ENCODE measurements around the gene CYYR1. TPM values are rescaled to one million over a fixed set of nuclear protein-coding genes. Genes with fewer than 3 reads are reported as not detected.

The CYYR1 gene
- total RNA-seq, 1 experiment from 2014 or later: 13.6 TPM

GRCh38 chr21:26447932-26448475 is 125.1 kb downstream of the CYYR1 start:
- H3K4me2 ChIP-seq (ENCODE audit: insufficient read depth, insufficient read length, low read length): no peak overlapping the region
- H3K36me3 Mint-ChIP-seq (ENCODE audit: insufficient read depth in 1 of 3, low read depth in 3 of 3): no peaks in the 10 kb centered on the region
- no peak overlapping the region for H4K5ac ChIP-seq (ENCODE audit: insufficient read length, low read depth, low read length)
- no peaks in the 10 kb centered on the region for H3K9me3 ChIP-seq (ENCODE audit: control insufficient read depth, low read depth, low read length)
- no peak overlapping the region for H2AFZ ChIP-seq (ENCODE audit: low read length)
- no peak overlapping the region for H2BK15ac ChIP-seq (ENCODE audit: low read depth, low read length)
- peaks cover 4% of the 10 kb centered on the region; the same call in 1 of the 2 replicates for H3K4me1 ChIP-seq (ENCODE audit: insufficient read depth, low read length)
- H3K27me3 ChIP-seq (ENCODE audit: insufficient read depth, low read length): no peaks in the 10 kb centered on the region
- no peaks in the 10 kb centered on the region for H3K9me3 Mint-ChIP-seq
- H3K79me1 ChIP-seq (ENCODE audit: insufficient read depth, low read depth, low read length, poor library complexity, severe bottlenecking): no peaks in the 10 kb centered on the region
- no peak overlapping the region for H3K27ac ChIP-seq (ENCODE audit: insufficient read length, low read depth, low read length)
- H2BK5ac ChIP-seq (ENCODE audit: insufficient read length, low read length): no peak overlapping the region
- H3K27me3 Mint-ChIP-seq (ENCODE audit: low read depth): peaks cover 1% of the 10 kb centered on the region; the same call in 1 of the 2 replicates
- whole genome bisulfite sequencing (ENCODE audit: extremely low coverage, insufficient read length, low lambda C conversion rate): no CpG with 5 or more reads among the region's 3 CpGs
- H2AK5ac ChIP-seq (ENCODE audit: insufficient read length, low read length): no peak overlapping the region
- H2BK120ac ChIP-seq (ENCODE audit: low read depth, low read length, poor library complexity, severe bottlenecking): no peak overlapping the region
- no peak for DNase-seq
- no peak overlapping the region for H3K56ac ChIP-seq (ENCODE audit: insufficient read length, low read depth, low read length)
- no peak overlapping the region for H3T11ph ChIP-seq (ENCODE audit: low read length)
- no peak overlapping the region for H4K91ac ChIP-seq (ENCODE audit: insufficient read length, low read depth, low read length)
- no peak overlapping the region for H3K14ac ChIP-seq (ENCODE audit: insufficient read depth, low read length)
- no peaks in the 10 kb centered on the region for H3K79me2 ChIP-seq (ENCODE audit: insufficient read depth, low read length)
- no peak overlapping the region for H4K8ac ChIP-seq (replicated peaks; ENCODE audit: insufficient read length, low read depth, low read length)
- no peaks in the 10 kb centered on the region for H4K20me1 ChIP-seq (ENCODE audit: control insufficient read depth, insufficient read depth, insufficient read length)
- H3K4ac ChIP-seq (ENCODE audit: low read depth, low read length): no peak overlapping the region
- no peak overlapping the region for H3K23ac ChIP-seq (ENCODE audit: insufficient read length, low read depth, low read length)
- H3K18ac ChIP-seq (ENCODE audit: insufficient read length, low read depth, low read length): no peak overlapping the region
- H3K9ac ChIP-seq (ENCODE audit: extremely low read depth, insufficient read length, low read length): no peak overlapping the region
- no peak overlapping the region for H2BK20ac ChIP-seq (ENCODE audit: low read depth, low read length, poor library complexity, severe bottlenecking)
- H3K23me2 ChIP-seq (ENCODE audit: insufficient read length, low read depth, low read length, poor library complexity, severe bottlenecking): no peaks in the 10 kb centered on the region
- H3K4me3 Mint-ChIP-seq: no peak overlapping the region
- H3K4me1 Mint-ChIP-seq: peaks cover 0 to 4% of the 10 kb centered on the region in 2 experiments; a peak in 2 of 4 replicates
- H2BK12ac ChIP-seq (ENCODE audit: insufficient read length, low read depth, low read length): no peak overlapping the region
- H3K27ac Mint-ChIP-seq: no peak overlapping the region
- TF ChIP-seq CTCF (conservative IDR thresholded peaks at IDR 0.05): no peak
